Breast epithelium (tissue), 4 donors: ENCODE measurements around the gene ZNF609. TPM values are rescaled to one million over a fixed set of nuclear protein-coding genes. Genes with fewer than 3 reads are reported as not detected.

Source experiments
- DNase-seq, 2 donors: peaks; one replicate each; pipeline ENCODE4 v3.0.0-alpha.2; 2019; ENCODE audit warnings: low spot score in 2 of 2
- H3K27ac ChIP-seq, 2 donors: fragments of 200-600 bp; sonication (generic) in 1 of 2; one replicate each; pipeline ENCODE4 v1.5.1; 2016 to 2019; ENCODE audit warnings: mild to moderate bottlenecking in 1 of 2
- H3K27me3 ChIP-seq, 2 donors: fragments of 200-600 bp; sonication (generic) in 1 of 2; one replicate each; pipeline versions ENCODE4 v1.5.1 to v1.6.0; 2017 to 2019; ENCODE audit warnings: control low read depth in 1 of 2, mild to moderate bottlenecking in 1 of 2
- H3K36me3 ChIP-seq: fragments of 200-600 bp; one replicate; pipeline ENCODE4 v1.5.1; 2019
- H3K4me1 ChIP-seq, 2 donors: fragments of 200-600 bp; sonication (generic); one replicate each; pipeline ENCODE4 v1.5.1; 2016 to 2019; ENCODE audit warnings: control low read depth in 1 of 2
- H3K4me3 ChIP-seq, 3 donors: fragments of 200-600 bp; sonication (generic); 1 replicate in 2 of 3; 2 replicates in 1 of 3; pipeline ENCODE4 v1.5.1; 2016 to 2019; ENCODE audit warnings: mild to moderate bottlenecking in 3 of 3, moderate library complexity in 2 of 3
- H3K9me3 ChIP-seq, 2 donors: fragments of 200-600 bp; sonication (generic) in 1 of 2; one replicate each; pipeline ENCODE4 v1.5.1; 2016 to 2019; ENCODE audit warnings: control low read depth in 1 of 2
- POLR2A ChIP-seq: fragments of 450-650 bp; IDR thresholded peaks from one replicate; pipeline ENCODE4 v1.6.1; 2016; ENCODE audit warnings: antibody characterized with exemption, mild to moderate bottlenecking, moderate library complexity
- POLR2AphosphoS5 ChIP-seq, 3 donors: sonication (generic); formaldehyde crosslinking; IDR thresholded peaks; one replicate each; pipeline ENCODE4 v1.6.1; 2017; ENCODE audit warnings: antibody characterized with exemption in 3 of 3
- intact Hi-C: fragments of 100-400 bp; cut with DNase I; formaldehyde crosslinking; loops from one replicate; pipeline ENCODE4 v1.15.1; 2023; ENCODE audit warnings: low total_unique reads
- total RNA-seq, 3 donors: library from RNA; depleted of rRNA; stranded (reverse); fragments of >200 nt; gene quantifications; one replicate each; pipeline ENCODE4 v1.1.0, GENCODE V29; 2016
- TF ChIP-seq, protein P1 (sequence below), 3 donors: fragments of 450-650 bp; IDR thresholded peaks; one replicate each; pipeline ENCODE4 v1.5.1; 2016 to 2017; ENCODE audit warnings: antibody characterized with exemption in 3 of 3, mild to moderate bottlenecking in 3 of 3, moderate library complexity in 3 of 3

Gene ZNF609
- total RNA-seq, 3 donors from 2014 or later = 22.9 to 32.1 (median 29.2) TPM

DNA sequence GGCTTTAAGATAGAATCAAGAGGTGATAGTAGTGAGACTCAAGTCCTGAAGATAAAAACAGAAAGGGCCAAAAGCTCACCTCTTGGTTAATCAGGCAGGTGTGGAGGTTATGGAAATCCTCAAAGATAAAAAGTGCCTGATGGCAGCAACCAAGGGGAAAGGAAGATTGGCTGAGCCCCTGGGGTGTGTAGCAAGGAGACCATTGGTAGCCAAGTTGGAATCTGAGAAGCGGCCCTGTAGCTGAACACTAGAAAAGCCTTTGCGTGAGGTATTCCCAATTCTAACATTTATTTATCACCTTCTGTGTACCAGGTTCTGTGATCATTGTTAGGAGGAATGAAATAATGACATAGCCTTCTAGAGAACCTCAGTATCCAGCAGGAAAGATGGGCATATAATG is 98.9 kb downstream of the ZNF609 start:
- Histone ChIP-seq H3K4me3 (no peak overlapping the region), H3K27ac (no peak overlapping the region), H3K27me3 (no peaks in the 10 kb centered on the region), H3K9me3 (no peaks in the 10 kb centered on the region), H3K4me1 (no peaks in the 10 kb centered on the region), H3K36me3 (no peaks in the 10 kb centered on the region)
- DNase-seq = no peak
- TF ChIP-seq POLR2AphosphoS5 (IDR thresholded peaks at IDR 0.05) (no peak), POLR2A (no peak)
- TF ChIP-seq, protein P1, sequence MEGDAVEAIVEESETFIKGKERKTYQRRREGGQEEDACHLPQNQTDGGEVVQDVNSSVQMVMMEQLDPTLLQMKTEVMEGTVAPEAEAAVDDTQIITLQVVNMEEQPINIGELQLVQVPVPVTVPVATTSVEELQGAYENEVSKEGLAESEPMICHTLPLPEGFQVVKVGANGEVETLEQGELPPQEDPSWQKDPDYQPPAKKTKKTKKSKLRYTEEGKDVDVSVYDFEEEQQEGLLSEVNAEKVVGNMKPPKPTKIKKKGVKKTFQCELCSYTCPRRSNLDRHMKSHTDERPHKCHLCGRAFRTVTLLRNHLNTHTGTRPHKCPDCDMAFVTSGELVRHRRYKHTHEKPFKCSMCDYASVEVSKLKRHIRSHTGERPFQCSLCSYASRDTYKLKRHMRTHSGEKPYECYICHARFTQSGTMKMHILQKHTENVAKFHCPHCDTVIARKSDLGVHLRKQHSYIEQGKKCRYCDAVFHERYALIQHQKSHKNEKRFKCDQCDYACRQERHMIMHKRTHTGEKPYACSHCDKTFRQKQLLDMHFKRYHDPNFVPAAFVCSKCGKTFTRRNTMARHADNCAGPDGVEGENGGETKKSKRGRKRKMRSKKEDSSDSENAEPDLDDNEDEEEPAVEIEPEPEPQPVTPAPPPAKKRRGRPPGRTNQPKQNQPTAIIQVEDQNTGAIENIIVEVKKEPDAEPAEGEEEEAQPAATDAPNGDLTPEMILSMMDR (IDR thresholded peaks at IDR 0.05) = no peak
- intact Hi-C loops = no loop called here

DNA sequence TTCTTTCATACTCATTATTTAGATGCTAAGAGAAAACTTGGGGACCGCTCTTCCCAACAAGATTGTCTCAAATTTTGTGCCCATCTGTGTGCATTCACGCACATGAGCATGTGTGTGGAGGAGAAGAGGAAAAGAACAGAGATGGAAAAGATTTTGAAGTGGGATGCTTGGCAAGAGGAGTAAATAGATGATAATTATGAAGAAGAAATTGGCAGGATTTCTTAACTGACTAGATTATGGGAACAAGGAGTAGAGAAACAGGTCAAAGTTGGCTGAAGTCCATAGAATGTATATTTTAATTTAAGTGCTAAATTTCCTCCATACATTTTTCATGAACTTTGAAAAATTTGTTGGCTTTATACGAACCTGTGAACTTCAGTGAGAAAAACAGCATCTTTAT is 100.1 kb downstream of the ZNF609 start:
- Histone ChIP-seq H3K9me3 (no peaks in the 10 kb centered on the region), H3K4me1 (no peaks in the 10 kb centered on the region), H3K36me3 (no peaks in the 10 kb centered on the region), H3K27me3 (no peaks in the 10 kb centered on the region), H3K27ac (no peak overlapping the region), H3K4me3 (no peak overlapping the region)
- TF ChIP-seq, protein P1 (IDR thresholded peaks at IDR 0.05) = no peak
- TF ChIP-seq POLR2AphosphoS5 (IDR thresholded peaks at IDR 0.05) = no peak
- TF ChIP-seq POLR2A = no peak
- intact Hi-C loops = no loop called here
- DNase-seq = no peak

DNA sequence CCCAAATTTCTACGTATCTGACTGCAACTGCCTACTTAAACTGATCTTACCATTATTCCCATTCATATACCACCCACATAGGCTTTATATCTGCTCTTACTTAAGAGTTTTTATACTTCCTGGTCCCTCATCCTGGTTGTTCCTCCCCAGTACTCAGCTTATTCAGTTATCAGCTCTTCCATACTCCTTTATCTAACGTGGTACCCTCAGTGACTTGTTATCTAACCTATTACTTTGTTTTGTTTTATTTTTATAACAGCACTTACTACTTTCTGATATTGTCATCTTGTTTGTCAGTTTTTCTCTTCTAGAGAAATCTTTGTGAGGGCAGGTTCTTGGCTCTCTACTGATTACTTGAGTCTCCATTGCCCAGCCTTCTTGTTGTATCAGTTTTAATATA is 100.6 kb downstream of the ZNF609 start:
- Histone ChIP-seq H3K36me3 (no peaks in the 10 kb centered on the region), H3K9me3 (no peaks in the 10 kb centered on the region), H3K4me1 (no peaks in the 10 kb centered on the region), H3K27me3 (no peaks in the 10 kb centered on the region), H3K27ac (no peak overlapping the region), H3K4me3 (no peak overlapping the region)
- no peak for DNase-seq
- intact Hi-C loops = no loop called here
- TF ChIP-seq POLR2A = no peak
- TF ChIP-seq, protein P1 (IDR thresholded peaks at IDR 0.05) = no peak
- no peak for TF ChIP-seq POLR2AphosphoS5 (IDR thresholded peaks at IDR 0.05)

DNA sequence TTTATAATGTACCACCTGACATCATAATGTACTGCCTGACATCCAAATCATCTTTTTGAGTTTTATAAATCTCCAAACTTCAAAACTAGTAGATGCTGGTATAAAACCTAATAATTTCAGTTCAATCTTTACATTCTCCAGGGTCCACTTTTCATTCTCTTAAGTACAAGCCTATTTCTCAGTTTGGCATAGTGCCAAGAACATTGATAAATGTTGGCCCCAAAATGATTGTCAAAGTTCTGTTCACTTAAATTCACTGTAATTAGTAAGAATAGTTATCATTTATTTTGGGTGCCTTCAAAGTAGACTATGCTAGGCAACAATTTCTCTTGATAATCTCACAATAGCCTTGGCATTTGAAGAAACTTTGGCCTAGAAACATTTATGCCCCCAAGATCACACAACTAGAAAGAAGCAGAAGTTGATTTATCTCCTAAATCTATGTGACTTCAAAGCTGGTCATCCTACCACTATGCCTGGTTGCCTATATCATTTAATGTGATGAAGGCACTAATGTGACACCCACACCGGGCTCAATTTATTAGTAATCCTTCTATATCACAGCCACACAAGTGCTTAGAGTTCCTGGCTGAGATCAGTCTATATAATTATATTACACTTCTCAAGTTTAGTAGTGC is 101.7 kb downstream of the ZNF609 start:
- H3K36me3 ChIP-seq = no peaks in the 10 kb centered on the region
- intact Hi-C loops = no loop called here
- no peaks in the 10 kb centered on the region for H3K4me1 ChIP-seq
- no peak for DNase-seq
- no peak for TF ChIP-seq POLR2A
- no peak for TF ChIP-seq POLR2AphosphoS5 (IDR thresholded peaks at IDR 0.05)
- TF ChIP-seq, protein P1 (IDR thresholded peaks at IDR 0.05) = no peak
- no peak overlapping the region for H3K4me3 ChIP-seq
- H3K27me3 ChIP-seq = no peaks in the 10 kb centered on the region
- H3K27ac ChIP-seq = no peak overlapping the region
- no peaks in the 10 kb centered on the region for H3K9me3 ChIP-seq

DNA sequence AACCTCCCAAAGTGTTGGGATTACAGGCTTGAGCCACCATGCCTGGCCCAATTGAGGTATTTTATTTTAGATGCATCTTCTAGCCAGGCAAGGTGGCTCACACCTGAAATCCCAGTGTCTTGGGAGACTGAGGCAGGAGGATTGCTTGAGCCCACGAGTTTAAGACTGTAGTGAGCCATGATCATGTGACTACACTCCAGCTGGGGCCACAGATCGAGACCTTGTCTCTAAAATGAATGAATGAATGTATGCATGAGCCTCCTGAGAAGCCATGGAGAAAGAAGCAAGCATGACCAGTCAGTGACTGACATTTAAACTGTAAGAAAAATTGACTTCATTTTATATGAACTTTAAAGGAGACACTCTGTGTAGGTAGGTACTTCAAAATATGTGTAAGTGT is 105.7 kb downstream of the ZNF609 start:
- peaks cover 0 to 4% of the 10 kb centered on the region in 2 donors for H3K4me1 ChIP-seq
- no peak overlapping the region for H3K27ac ChIP-seq
- no peaks in the 10 kb centered on the region for H3K36me3 ChIP-seq
- no peak overlapping the region for H3K4me3 ChIP-seq
- H3K27me3 ChIP-seq = no peaks in the 10 kb centered on the region
- intact Hi-C loops = no loop called here
- no peak for DNase-seq
- TF ChIP-seq POLR2AphosphoS5 (IDR thresholded peaks at IDR 0.05) (no peak), POLR2A (no peak)
- TF ChIP-seq, protein P1 (IDR thresholded peaks at IDR 0.05) = no peak
- H3K9me3 ChIP-seq = no peaks in the 10 kb centered on the region
